ENCODE data around the gene PSME1.

PSME1 gene

GRCh38 chr14:24126939-24127338 lies 9.1 kb upstream of the PSME1 start:
- Histone ChIP-seq H3K4me1 (ENCODE audit: control insufficient read depth in 1 of 2, insufficient read depth in 1 of 2, low read depth in 1 of 2, low read length in 1 of 2) (no peaks in the 10 kb centered on the region), H3K27ac (no peak overlapping the region), H3K27me3 (no peaks in the 10 kb centered on the region), H3K36me3 (peaks cover 49% of the 10 kb centered on the region), H3K4me3 (ENCODE audit: low read depth in 1 of 2, low read length in 1 of 2) (no peak overlapping the region), H3K9me3 (no peaks in the 10 kb centered on the region)
- TF ChIP-seq CTCF (IDR thresholded peaks at IDR 0.05): no peak

GRCh38 chr14:24127673-24128072 lies 8.3 kb upstream of the PSME1 start:
- Histone ChIP-seq H3K27me3 (no peaks in the 10 kb centered on the region), H3K4me1 (ENCODE audit: control insufficient read depth in 1 of 2, insufficient read depth in 1 of 2, low read depth in 1 of 2, low read length in 1 of 2) (no peaks in the 10 kb centered on the region), H3K36me3 (peaks cover 49% of the 10 kb centered on the region), H3K9me3 (no peaks in the 10 kb centered on the region), H3K4me3 (ENCODE audit: low read depth in 1 of 2, low read length in 1 of 2) (no peak overlapping the region), H3K27ac (no peak overlapping the region)
- no peak for TF ChIP-seq CTCF (IDR thresholded peaks at IDR 0.05)

GRCh38 chr14:24129410-24129998 lies 6.5 kb upstream of the PSME1 start:
- no peak for TF ChIP-seq CTCF (IDR thresholded peaks at IDR 0.05)
- H3K27ac ChIP-seq: no peak overlapping the region
- H3K4me3 ChIP-seq (ENCODE audit: low read depth in 1 of 2, low read length in 1 of 2): no peak overlapping the region
- no peaks in the 10 kb centered on the region for H3K4me1 ChIP-seq (ENCODE audit: control insufficient read depth in 1 of 2, insufficient read depth in 1 of 2, low read depth in 1 of 2, low read length in 1 of 2)
- H3K36me3 ChIP-seq: peaks cover 30% of the 10 kb centered on the region
- H3K27me3 ChIP-seq: no peaks in the 10 kb centered on the region
- no peaks in the 10 kb centered on the region for H3K9me3 ChIP-seq

GRCh38 chr14:24130380-24130716 lies 5.6 kb upstream of the PSME1 start, which contains the start of gene FITM1:
Gene FITM1 (plus strand): TSS chr14:24130659. CDS start chr14:24131564, 905 bp downstream.
- peaks cover 3% of the 10 kb centered on the region in 2 experiments for H3K4me1 ChIP-seq (ENCODE audit: control insufficient read depth in 1 of 2, insufficient read depth in 1 of 2, low read depth in 1 of 2, low read length in 1 of 2)
- no peak within 1 kb of the TSS for H3K27ac ChIP-seq
- H3K27me3 ChIP-seq: no peaks in the 10 kb centered on the region
- H3K36me3 ChIP-seq: peaks cover 22% of the 10 kb centered on the region
- no peak for TF ChIP-seq CTCF (IDR thresholded peaks at IDR 0.05)
- H3K4me3 ChIP-seq (ENCODE audit: low read depth in 1 of 2, low read length in 1 of 2): no peak within 1 kb of the TSS
- no peaks in the 10 kb centered on the region for H3K9me3 ChIP-seq

GRCh38 chr14:24130717-24131548 lies 5.1 kb upstream of the PSME1 start:
- Histone ChIP-seq H3K9me3 (no peaks in the 10 kb centered on the region), H3K27me3 (no peaks in the 10 kb centered on the region), H3K4me3 (ENCODE audit: low read depth in 1 of 2, low read length in 1 of 2) (no peak overlapping the region), H3K36me3 (peaks cover 16% of the 10 kb centered on the region), H3K27ac (no peak overlapping the region), H3K4me1 (ENCODE audit: control insufficient read depth in 1 of 2, insufficient read depth in 1 of 2, low read depth in 1 of 2, low read length in 1 of 2) (peaks cover 7 to 8% of the 10 kb centered on the region in 2 experiments)
- no peak for TF ChIP-seq CTCF (IDR thresholded peaks at IDR 0.05)

Data from neutrophil (primary cell).